Prostate gland (tissue), 2 donors: ENCODE data around the gene IGF1R. TPM values are rescaled to one million over a fixed set of nuclear protein-coding genes. Genes with fewer than 3 reads are reported as not detected.

Experiments
- DNase-seq: peaks from one replicate; pipeline ENCODE4 v3.0.0-alpha.2; 2019; ENCODE audit warnings: low spot score
- H3K27ac ChIP-seq, 2 donors: fragments of 200-600 bp; sonication (generic); 2 replicates each; pipeline ENCODE4 v1.5.1; 2017 to 2019
- H3K27me3 ChIP-seq: fragments of 200-600 bp; sonication (generic); replicated peaks from 2 replicates; pipeline ENCODE4 v1.5.1; 2019; ENCODE audit not compliant: insufficient read depth
- H3K36me3 ChIP-seq, 2 donors: fragments of 200-600 bp; sonication (generic); 1 replicate in 1 of 2; 2 replicates in 1 of 2; pipeline versions ENCODE4 v1.5.1 to v1.8.1; 2017 to 2019
- H3K4me1 ChIP-seq: fragments of 200-600 bp; sonication (generic); replicated peaks from 2 replicates; pipeline ENCODE4 v1.5.1; 2019
- H3K4me3 ChIP-seq, 2 donors: fragments of 200-600 bp; sonication (generic); 2 replicates each; pipeline ENCODE4 v1.5.1; 2017 to 2019
- H3K9me3 ChIP-seq: fragments of 200-600 bp; sonication (generic); 2 replicates; pipeline ENCODE4 v1.5.1; 2017
- CTCF ChIP-seq, 4 experiments: fragments of 200-600 bp in 2 of 4; fragments of 450-650 bp in 2 of 4; sonication (generic) in 2 of 4; IDR thresholded peaks; 1 replicate in 3 of 4; 2 replicates in 1 of 4; pipeline ENCODE4 v1.5.1; 2016 to 2019; ENCODE audit warnings: antibody characterized with exemption in 4 of 4, mild to moderate bottlenecking in 2 of 4, moderate library complexity in 2 of 4
- POLR2A ChIP-seq: fragments of 450-650 bp; IDR thresholded peaks from one replicate; pipeline ENCODE4 v1.6.1; 2016; ENCODE audit warnings: antibody characterized with exemption, mild to moderate bottlenecking
- POLR2AphosphoS5 ChIP-seq: sonication (generic); formaldehyde crosslinking; IDR thresholded peaks from one replicate; pipeline ENCODE4 v1.6.1; 2017; ENCODE audit warnings: antibody characterized with exemption
- WGBS: methylation state at CpG from one replicate; pipeline ENCODE4 v1.1.5; 2018; 5-methylcytosine and 5-hydroxymethylcytosine counted together
- intact Hi-C: fragments of 100-400 bp; cut with DNase I; formaldehyde crosslinking; loops from one replicate; pipeline ENCODE4 v1.14.2; 2022
- total RNA-seq, 2 donors: library from RNA; depleted of rRNA; stranded (reverse); fragments of >200 nt; gene quantifications; one replicate each; pipeline ENCODE4 v1.1.0, GENCODE V29; 2016

The IGF1R gene
- total RNA-seq, 2 donors from 2014 or later, result 190 to 216 TPM

- H3K4me1 ChIP-seq, result peaks cover 21% of the 10 kb centered on the region
- H3K27me3 ChIP-seq, result no peaks in the 10 kb centered on the region
- no peak for TF ChIP-seq POLR2AphosphoS5
- TF ChIP-seq CTCF (IDR thresholded peaks at IDR 0.05), result no peak
- no peak for TF ChIP-seq POLR2A
- no peak overlapping the region for H3K4me3 ChIP-seq
- peaks cover 5 to 9% of the 10 kb centered on the region in 2 donors for H3K36me3 ChIP-seq
- no peak overlapping the region for H3K27ac ChIP-seq
- intact Hi-C loops, result no loop called here
- WGBS, result 86% methylated on average over 11 of the region's 11 CpGs
- H3K9me3 ChIP-seq, result no peaks in the 10 kb centered on the region
- DNase-seq, result no peak
Measured at GRCh38 chr15:98948941-98949340, 300.6 kb downstream of the IGF1R start.

GRCh38 chr15:98949624-98950023 is 301.3 kb downstream of the IGF1R start:
- no peaks in the 10 kb centered on the region for H3K27me3 ChIP-seq
- H3K4me1 ChIP-seq, result peaks cover 22% of the 10 kb centered on the region
- WGBS, result 80% methylated on average over 6 of the region's 6 CpGs
- H3K9me3 ChIP-seq, result no peaks in the 10 kb centered on the region
- no peak for TF ChIP-seq POLR2AphosphoS5
- TF ChIP-seq POLR2A, result no peak
- no peak for TF ChIP-seq CTCF (IDR thresholded peaks at IDR 0.05)
- intact Hi-C loops, result no loop called here
- H3K4me3 ChIP-seq, result no peak overlapping the region
- no peak for DNase-seq
- peaks cover 5 to 9% of the 10 kb centered on the region in 2 donors for H3K36me3 ChIP-seq
- peak overlapping the region in 1 of 2 donors; percentile 84 for H3K27ac ChIP-seq

GRCh38 chr15:98950248-98950647 is 301.9 kb downstream of the IGF1R start:
- intact Hi-C loops, result no loop called here
- TF ChIP-seq CTCF (IDR thresholded peaks at IDR 0.05) (no peak), POLR2A (no peak), POLR2AphosphoS5 (no peak)
- H3K4me1 ChIP-seq, result peaks cover 22% of the 10 kb centered on the region
- peak overlapping the region; percentile 80 to 84 for H3K27ac ChIP-seq
- no peak overlapping the region for H3K4me3 ChIP-seq
- peaks cover 5 to 9% of the 10 kb centered on the region in 2 donors for H3K36me3 ChIP-seq
- H3K27me3 ChIP-seq, result no peaks in the 10 kb centered on the region
- DNase-seq, result no peak
- no peaks in the 10 kb centered on the region for H3K9me3 ChIP-seq

GRCh38 chr15:98951004-98951403 is 302.7 kb downstream of the IGF1R start:
- Histone ChIP-seq H3K4me3 (no peak overlapping the region), H3K27me3 (no peaks in the 10 kb centered on the region), H3K9me3 (no peaks in the 10 kb centered on the region), H3K27ac (peak overlapping the region; percentile 80 to 84), H3K36me3 (peaks cover 5 to 9% of the 10 kb centered on the region in 2 donors), H3K4me1 (peaks cover 22% of the 10 kb centered on the region)
- DNase-seq, result no peak
- intact Hi-C loops, result no loop called here
- WGBS, result 94% methylated on average over 7 of the region's 7 CpGs
- no peak for TF ChIP-seq CTCF (IDR thresholded peaks at IDR 0.05)
- no peak for TF ChIP-seq POLR2AphosphoS5
- TF ChIP-seq POLR2A, result no peak

GRCh38 chr15:98951493-98952320 is 303.4 kb downstream of the IGF1R start:
- H3K27me3 ChIP-seq, result no peaks in the 10 kb centered on the region
- DNase-seq, result no peak
- 71% methylated on average over 19 of the region's 19 CpGs for WGBS

More at GRCh38 chr15:98951493-98952320, 303.4 kb downstream of the IGF1R start:
- no peaks in the 10 kb centered on the region for H3K9me3 ChIP-seq
- intact Hi-C loops, result no loop called here
- peaks cover 5 to 9% of the 10 kb centered on the region in 2 donors for H3K36me3 ChIP-seq
- no peak overlapping the region for H3K4me3 ChIP-seq
- peaks cover 22% of the 10 kb centered on the region for H3K4me1 ChIP-seq
- H3K27ac ChIP-seq, result peak overlapping the region; percentile 80 to 84
- TF ChIP-seq CTCF (IDR thresholded peaks at IDR 0.05) (no peak), POLR2AphosphoS5 (no peak), POLR2A (no peak)
